CD4-positive, alpha-beta T cell treated with Interleukin-2 at 100 ng/mL for 4 hours (primary cell): Measurements from ENCODE around the gene DUOX1.

Experiments used
- DNase-seq: peaks from one replicate; pipeline ENCODE4 v3.0.0-alpha.2; 2020; ENCODE audit warnings: low spot score

The DUOX1 gene

DNA sequence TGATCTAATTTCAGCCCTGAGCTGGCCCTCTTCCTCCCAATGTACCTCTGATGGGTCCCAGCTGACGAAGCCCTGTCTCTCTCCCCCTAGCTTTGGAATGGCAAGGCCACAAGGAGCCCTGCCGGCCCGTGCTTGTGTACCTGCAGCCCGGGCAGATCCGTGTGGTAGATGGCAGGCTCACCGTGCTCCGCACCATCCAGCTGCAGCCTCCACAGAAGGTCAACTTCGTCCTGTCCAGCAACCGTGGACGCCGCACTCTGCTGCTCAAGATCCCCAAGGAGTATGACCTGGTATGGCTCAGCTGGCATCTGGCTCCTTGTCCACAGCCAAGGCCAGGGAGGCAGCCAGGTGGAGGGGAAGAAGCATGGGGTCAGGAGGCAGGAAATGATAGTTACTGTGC, 14.2 kb downstream of the DUOX1 start:
- no peak for DNase-seq

DNA sequence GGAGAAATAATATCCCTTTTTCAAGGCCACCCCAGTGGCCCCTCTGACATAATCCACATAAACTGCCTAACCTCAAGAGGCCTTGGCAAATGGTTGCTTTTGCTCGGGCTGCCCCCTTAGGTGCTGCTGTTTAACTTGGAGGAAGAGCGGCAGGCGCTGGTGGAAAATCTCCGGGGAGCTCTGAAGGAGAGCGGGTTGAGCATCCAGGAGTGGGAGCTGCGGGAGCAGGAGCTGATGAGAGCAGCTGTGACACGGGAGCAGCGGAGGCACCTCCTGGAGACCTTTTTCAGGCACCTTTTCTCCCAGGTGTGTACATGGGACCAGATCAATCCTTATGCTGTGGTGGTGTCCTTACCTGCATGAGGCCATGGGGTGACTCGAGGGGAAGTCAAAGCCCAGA, 15.0 kb downstream of the DUOX1 start:
- DNase-seq = no peak

DNA sequence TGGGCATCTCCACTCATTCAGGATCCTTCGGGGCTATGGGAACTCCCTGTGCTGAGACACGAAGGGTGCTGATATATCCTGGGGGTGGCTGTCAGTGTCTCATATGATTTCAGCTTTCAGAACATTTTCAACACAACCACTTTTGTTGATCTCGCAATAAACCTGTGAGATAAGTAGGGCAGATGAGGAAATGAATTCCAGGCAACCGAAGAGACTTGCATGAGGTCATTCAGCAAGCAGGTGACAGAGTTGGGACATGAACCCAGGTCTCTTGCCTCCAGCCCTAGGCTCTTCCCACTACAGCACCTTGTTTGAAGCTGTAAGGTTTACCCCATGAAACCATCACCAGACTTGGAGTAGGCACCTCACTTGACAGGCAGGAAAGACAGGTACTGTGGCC, 16.6 kb downstream of the DUOX1 start:
- no peak for DNase-seq

DNA sequence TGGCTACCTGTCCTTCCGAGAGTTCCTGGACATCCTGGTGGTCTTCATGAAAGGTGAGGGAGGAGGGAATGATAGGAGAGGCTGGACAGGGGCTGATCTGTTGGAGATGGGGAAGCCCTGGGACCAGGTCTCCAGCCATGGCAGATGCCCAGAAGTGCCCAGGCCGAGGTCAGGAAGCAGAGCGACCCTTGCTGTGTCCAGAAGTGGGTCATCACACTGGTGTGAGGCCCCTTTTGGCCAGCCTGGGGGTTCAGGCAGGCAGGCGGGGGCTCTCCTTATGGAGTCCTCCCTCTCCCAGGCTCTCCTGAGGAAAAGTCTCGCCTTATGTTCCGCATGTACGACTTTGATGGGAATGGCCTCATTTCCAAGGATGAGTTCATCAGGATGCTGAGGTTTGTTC, 17.8 kb downstream of the DUOX1 start:
- DNase-seq = no peak

DNA sequence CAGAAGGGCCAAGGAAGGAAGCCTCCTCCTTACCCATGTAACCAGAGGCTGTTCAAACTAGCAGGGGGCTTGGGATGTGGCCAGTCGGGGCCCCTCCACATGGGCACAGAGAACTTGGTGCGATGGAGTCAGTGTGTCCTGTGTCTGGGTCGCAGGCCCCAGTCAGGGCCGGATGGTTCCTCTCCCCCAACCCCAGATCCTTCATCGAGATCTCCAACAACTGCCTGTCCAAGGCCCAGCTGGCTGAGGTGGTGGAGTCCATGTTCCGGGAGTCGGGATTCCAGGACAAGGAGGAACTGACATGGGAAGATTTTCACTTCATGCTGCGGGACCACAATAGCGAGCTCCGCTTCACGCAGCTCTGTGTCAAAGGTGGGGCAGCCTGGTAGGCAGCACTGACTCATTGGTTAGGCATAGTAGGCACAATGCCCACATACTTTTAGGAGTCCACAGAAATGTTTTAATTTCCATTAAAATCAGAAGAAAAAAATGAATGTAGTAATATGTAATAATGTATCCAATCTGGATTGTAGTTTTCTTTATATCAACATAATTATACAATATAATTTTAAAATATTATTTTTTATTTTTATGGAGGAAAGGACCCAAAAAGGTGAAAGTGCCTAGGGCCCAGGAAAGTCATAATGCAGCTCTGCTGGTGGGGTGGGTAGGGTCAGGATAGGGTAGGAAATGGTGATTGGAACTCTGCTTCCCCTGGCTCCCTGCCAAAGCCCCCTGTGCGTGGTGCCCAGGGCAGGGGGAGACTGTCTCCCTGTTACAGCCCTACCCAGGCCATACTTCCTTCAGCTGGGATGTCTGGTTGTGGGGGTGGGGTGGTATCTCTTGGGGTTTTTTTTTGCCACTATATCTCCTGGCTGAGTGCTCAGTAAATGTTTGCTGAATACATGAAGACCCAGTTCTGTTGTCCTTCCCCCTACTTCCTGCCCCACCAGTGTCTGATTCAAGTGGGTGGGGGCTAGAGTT, 18.6 kb downstream of the DUOX1 start:
- no peak for DNase-seq

DNA sequence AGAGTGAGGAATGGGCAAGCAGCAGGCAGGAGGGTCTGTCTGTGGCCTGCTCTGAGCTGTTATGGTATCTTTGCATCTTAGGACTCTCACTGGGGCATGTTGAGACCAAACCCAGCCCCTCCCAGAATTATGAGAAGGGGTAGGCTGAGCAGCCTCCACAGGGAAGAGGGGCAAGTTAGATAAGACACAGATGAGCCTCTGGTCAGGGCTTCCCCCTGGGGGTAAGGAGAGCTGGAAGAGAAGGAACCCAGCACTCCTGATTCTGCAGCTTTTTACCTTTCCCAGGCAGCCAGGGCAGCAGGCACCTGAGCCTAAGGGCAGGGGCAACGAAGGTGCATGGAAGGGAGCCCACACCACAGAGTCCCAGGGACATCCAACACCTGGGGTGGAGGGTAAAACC, 19.3 kb downstream of the DUOX1 start:
- no peak for DNase-seq

DNA sequence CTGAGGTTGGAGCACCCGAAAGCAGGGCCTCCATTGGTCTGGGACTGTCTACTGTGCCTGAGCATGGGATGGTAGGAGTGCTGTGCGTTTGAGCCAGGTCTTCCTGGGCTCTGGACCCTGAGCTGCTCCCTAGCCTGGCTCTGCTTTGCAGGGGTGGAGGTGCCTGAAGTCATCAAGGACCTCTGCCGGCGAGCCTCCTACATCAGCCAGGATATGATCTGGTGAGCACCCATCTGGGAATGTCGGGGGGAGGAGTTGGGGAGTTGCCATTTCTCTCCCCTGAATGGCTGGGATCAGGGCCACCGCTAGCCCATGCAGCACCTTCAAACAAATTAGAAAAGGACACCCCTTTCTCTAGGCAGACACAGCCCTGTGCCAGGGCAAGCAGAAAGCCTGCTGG, 20.7 kb downstream of the DUOX1 start:
- DNase-seq = no peak

DNA sequence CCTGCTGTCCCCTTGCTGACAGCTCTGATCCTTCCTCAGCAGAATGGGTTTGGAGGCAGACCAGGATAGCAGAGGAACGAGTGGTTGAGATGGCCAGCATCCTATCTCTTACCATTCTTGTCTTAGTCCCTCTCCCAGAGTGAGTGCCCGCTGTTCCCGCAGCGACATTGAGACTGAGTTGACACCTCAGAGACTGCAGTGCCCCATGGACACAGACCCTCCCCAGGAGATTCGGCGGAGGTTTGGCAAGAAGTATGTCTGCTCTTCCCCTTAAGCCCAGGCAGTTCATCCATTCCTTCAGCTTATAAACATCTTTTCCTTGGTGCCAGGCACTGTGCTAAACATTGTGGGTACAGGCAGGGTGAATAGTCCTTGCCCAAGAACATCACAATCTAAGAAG, 21.2 kb downstream of the DUOX1 start:
- no peak for DNase-seq

DNA sequence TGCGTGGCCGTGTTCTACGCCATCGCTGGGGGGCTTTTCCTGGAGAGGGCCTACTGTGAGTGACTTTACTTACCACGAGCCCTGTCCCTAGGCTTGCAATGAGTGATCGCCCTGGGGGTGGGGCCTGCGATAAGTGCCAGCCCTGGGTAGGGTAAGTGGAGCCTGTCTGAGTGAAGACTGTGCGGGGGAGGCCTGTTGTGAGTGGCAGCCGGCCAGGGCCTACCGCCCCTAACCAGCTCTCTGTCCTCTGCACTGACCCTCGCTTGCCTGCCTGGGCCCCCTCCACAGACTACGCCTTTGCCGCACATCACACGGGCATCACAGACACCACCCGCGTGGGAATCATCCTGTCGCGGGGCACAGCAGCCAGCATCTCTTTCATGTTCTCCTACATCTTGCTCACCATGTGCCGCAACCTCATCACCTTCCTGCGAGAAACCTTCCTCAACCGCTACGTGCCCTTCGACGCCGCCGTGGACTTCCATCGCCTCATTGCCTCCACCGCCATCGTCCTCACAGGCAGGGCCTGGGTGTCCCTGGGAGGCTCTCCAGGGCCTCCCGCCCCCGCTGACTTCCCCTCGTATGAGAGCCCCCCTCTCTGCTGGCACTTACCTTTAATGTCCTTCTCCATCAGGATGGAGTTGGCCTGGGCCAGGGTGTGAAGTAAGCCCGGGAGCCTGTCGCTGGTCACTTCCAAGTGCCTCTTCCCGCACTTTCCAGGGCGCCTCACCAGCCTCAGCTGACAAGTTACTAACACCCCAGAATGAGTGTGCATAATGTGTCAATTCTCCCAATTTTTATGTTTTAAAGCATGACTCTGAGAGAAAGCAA, 22.4 kb downstream of the DUOX1 start:
- DNase-seq = no peak

DNA sequence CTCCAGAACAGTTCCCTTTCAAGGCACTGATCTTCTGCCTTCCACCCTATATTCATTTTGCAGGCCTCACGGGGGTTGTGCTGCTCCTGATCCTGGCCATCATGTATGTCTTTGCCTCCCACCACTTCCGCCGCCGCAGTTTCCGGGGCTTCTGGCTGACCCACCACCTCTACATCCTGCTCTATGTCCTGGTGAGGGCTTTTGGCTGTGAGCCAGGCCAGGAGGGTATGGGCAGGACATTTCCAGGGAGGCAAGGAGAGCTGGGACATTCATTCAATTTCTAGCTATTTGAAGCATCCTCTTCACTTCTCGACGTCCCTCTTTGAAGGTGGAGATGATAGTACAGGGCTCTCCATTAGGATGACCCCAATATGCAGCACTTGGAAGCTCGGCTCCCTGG, 25.9 kb downstream of the DUOX1 start:
- no peak for DNase-seq

DNA sequence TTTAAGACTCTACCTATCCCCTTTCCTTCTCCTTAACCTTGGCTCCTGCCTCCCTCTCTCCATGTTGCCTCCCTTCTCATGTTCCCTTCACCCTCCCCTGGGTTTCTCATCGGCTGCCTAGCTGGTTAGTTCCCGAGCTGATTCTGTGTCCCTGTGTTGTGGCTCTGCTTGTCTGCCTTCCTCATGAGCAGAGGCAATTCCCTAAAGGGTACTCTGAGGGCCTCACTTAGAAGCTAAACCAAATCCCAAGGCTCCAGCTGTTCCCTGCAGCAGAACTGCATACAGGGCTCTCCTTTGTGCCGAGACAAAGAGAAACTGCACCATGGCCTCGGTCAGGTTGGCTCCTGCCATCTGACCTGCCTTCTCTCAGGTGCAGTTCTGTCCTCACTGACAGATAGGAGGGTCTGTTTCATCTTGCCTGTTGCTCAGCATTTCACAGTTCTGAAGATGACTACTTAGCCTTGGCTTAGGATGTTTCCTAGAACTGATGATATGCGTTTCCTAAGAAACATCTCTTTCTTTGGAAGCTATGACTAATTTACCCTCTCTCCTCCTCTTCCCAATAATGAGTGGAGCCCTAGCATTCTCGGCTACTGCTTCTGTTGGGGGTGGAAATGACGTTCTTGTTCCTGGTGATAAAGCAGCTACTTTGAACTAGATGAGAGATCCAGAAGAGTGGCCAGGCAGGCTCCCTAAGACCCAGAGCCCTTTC, 27.1 kb downstream of the DUOX1 start:
- no peak for DNase-seq

DNA sequence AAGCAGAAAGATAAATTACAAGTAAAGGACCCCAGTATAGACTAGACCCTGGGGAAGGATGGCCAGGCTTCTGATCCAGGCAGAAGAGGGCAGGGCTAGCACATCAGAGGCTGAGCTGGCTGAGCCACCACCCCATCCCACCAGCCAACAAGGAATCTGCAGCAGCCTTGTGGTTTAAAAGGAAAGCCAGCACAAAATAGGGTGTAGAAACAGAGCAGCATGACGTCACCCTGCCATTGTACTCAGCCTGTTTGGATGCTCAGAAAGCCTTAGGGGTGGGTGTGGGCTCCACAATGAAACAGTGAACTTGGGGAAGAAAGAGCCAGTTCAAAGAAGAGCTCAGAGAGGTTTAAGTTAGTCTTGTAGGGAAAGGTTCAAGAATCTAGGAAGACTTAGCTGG, 28.2 kb downstream of the DUOX1 start:
- no peak for DNase-seq

DNA sequence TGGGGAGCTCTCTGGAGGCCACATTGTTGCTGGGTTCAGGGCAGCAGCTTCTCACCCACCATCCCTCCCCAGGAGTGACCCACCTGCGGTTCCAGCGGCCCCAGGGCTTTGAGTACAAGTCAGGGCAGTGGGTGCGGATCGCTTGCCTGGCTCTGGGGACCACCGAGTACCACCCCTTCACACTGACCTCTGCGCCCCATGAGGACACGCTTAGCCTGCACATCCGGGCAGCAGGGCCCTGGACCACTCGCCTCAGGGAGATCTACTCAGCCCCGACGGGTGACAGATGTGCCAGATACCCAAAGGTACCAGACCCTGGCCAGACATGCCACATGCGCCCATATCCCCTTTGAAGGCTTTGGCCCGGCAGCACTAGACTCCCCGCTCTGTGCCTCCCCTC, 31.9 kb downstream of the DUOX1 start:
- no peak for DNase-seq

DNA sequence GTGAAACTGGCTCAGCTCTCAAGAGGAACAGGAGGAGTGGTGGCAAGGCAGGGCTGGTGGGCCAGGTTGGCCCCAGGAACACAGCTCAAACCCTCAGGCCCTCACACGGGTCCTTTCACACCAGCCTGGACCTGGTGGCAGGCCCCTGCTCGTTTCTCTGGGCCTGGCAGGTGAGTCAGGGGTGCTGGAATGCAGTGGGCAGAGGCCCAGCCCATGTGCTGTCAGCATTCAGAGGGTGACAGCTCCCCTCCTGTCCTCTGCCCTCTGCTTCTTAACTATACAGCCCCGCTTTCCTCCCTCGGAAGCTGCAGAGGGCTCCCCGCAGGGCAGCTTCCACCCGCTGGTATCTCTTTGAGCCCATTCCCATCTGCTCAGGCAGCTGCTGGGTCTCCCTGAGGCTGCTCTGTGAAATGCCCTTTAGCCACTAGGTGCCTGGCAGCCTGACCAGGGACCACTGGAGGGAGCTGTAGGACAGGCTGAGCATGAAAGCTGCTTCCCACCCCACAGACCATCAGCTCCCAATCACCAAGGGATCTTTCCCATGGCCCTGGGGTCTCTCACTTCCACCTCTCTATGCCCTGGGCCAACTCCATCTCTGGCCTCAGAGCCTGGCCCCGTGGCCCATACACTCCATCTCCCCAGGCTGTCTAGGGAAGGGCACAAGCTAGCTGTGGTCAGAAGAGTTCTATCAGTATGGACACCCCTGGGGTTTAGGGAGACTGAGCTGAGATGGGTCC, 33.1 kb downstream of the DUOX1 start:
- peak; percentile 65 for DNase-seq

DNA sequence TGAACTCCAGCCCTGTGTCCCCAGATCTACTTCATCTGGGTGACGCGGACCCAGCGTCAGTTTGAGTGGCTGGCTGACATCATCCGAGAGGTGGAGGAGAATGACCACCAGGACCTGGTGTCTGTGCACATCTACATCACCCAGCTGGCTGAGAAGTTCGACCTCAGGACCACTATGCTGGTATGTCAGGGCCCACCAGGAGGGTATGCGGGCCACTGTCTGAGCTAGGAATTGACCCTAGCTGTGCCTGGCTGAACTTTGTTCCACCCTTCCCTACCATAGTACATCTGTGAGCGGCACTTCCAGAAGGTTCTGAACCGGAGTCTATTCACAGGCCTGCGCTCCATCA, 33.7 kb downstream of the DUOX1 start:
- DNase-seq = no peak

DNA sequence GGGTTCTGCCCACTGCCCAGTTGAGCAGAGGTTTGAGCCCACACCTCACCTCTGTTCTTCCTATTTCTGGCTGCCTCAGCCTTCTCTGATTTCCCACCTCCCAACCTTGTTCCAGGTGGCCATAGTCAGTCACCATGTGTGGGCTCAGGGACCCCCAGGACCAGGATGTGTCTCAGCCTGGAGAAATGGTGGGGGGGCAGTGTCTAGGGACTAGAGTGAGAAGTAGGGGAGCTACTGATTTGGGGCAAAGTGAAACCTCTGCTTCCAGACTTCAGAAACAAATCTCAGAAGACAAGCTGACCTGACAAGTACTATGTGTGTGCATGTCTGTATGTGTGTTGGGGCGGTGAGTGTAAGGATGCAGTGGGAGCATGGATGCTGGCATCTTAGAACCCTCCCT, 35.1 kb downstream of the DUOX1 start:
- DNase-seq = no peak

DNA sequence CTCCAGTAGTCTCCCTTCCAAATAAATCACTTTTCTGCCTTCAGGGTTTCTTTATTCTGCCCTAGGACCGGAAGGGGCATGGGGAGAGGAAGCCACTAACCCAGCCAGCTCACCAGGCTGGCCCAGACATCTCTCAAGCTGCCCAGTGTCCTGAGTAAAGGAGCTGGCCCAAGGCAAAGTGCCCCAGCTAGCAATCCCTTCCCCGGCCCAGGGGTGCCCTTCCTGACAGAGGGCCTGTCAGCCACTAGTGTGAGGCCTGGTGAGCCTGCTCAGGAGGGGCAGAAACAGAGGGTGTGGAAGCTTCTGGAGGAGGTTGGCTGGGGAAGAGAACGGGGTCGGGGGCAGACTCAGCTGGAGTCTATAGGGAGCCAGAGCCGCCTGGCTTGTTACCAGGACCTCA, 35.7 kb downstream of the DUOX1 start:
- DNase-seq = no peak

DNA sequence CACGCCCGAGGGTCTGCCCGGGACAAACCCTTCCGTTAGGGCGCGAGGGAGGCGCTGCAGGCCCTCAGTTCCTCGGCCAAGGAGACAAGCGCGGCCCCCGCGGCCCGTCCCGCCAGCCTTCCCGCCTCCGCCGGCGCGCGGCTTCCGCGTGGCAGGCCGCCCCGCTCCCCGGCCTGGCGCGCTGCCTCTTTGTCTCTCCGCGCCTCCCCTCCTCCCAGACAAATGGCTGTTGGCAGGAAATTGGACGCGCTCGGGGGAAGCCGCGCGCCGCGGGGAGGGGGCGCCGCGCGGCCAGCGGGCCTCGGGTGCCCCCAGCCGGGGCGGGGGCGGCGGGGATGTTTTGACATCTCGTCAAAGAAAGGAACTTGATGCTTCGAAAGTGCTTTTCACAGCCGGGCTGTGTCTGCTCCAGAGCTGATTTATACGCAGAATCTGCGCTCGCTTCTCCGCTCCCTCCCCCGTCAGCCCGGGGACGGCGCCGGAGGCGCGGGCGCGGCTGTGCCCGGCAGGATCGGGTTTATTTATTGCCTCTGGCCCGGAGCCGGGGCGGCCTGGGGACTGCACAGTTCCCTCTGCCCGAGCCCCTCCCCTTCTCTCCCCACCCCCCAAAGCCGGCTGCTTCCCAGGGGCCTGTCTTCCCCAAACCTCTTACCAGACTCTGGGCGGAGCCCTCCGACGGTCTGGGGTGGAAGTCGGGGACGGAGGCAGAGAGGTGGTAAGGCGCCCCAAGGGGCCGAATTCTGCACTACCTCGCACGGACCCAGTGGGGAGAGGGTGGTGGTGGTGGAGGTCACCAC, 37.2 kb downstream of the DUOX1 start:
- peak; percentile 86 for DNase-seq

DNA sequence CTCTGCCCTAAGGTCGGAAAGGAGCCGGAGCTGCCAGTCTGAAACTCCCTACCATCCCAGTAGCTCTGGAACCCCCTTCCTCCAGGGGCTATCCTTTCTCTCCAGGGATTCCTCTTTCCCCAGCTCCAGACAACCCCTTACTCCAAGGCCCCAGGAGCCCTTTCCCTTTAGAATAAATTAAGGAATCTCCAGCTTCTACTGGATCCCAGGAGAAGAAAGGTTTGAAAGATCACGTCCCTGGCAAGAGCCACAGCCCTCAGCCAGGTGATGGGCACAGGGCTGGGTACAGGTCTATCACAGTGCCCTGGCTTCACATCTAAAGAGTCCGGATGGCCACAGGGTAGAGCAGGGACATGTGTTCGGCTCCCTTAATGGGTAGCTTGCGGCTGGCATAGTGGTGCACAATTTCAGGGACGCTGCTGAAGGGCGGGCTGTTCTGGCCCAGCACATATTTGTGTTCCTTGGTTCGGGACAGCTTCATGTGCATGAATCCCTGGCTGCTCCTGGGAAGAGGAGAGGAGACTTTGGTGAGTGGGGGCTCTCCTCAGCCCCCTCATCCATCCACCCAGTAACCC, 37.9 kb downstream of the DUOX1 start:
- no peak for DNase-seq

DNA sequence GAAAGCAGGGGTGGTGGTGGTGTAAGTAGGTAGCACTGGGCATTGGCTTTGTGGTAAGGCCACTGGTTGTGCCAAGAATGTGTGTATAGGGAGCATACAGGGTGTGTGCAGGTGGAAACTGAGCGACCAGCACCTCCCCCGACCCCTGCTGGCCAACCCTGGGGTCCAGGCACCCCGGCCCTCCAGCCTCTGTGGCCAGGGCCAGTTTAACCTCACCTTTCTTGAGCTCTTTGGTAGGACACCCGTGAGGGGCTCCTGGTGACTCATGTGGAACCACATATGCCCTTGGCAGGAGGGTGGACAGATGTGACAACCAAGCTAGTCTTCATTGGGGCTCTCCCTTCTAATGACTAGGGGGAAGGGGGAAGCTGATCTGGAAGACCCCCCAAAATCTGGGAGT, 38.5 kb downstream of the DUOX1 start:
- DNase-seq = no peak
